NCI-H774 (cell line): Measurements from ENCODE around the gene MACROD2.
"Not testable (repeated sequence)": the region's sequence is repeated elsewhere in the genome, so short reads cannot be mapped to it uniquely, and the experiment has no call there.

Source experiments
- DNase-seq: peaks from one replicate; lab custom pipeline; 2025; lab: John Stamatoyannopoulos, UW

Gene MACROD2

GRCh38 chr20:15362849-15363248 is 1367.5 kb downstream of the MACROD2 start:
- no peak for DNase-seq

GRCh38 chr20:15364781-15365180 is 1369.5 kb downstream of the MACROD2 start:
- DNase-seq: no peak

GRCh38 chr20:15370370-15370769 is 1375.1 kb downstream of the MACROD2 start:
- DNase-seq: no peak

GRCh38 chr20:15374682-15375081 is 1379.4 kb downstream of the MACROD2 start:
- DNase-seq: no peak

- no peak for DNase-seq
Observed at GRCh38 chr20:15375836-15376235, 1380.5 kb downstream of the MACROD2 start.

- DNase-seq: not testable (repeated sequence)
Observed at GRCh38 chr20:15377603-15378002, 1382.3 kb downstream of the MACROD2 start.

- DNase-seq: no peak
Observed at GRCh38 chr20:15378151-15378550, 1382.8 kb downstream of the MACROD2 start.

GRCh38 chr20:15379681-15380296 is 1384.5 kb downstream of the MACROD2 start:
- DNase-seq: no peak

- no peak for DNase-seq
Observed at GRCh38 chr20:15380770-15381169, 1385.5 kb downstream of the MACROD2 start.

GRCh38 chr20:15387228-15387627 is 1391.9 kb downstream of the MACROD2 start:
- no peak for DNase-seq

- DNase-seq: no peak
Observed at GRCh38 chr20:15395457-15395856, 1400.1 kb downstream of the MACROD2 start.

GRCh38 chr20:15396026-15396425 is 1400.7 kb downstream of the MACROD2 start:
- DNase-seq: no peak

GRCh38 chr20:15396900-15397299 is 1401.6 kb downstream of the MACROD2 start:
- no peak for DNase-seq

- DNase-seq: no peak
Observed at GRCh38 chr20:15399781-15400180, 1404.5 kb downstream of the MACROD2 start.

- DNase-seq: no peak
Observed at GRCh38 chr20:15406072-15406471, 1410.8 kb downstream of the MACROD2 start.

GRCh38 chr20:15411781-15412180 is 1416.5 kb downstream of the MACROD2 start:
- DNase-seq: no peak

GRCh38 chr20:15415908-15416307 is 1420.6 kb downstream of the MACROD2 start:
- no peak for DNase-seq

- no peak for DNase-seq
Observed at GRCh38 chr20:15419856-15420255, 1424.5 kb downstream of the MACROD2 start.

- no peak for DNase-seq
Observed at GRCh38 chr20:15422966-15423365, 1427.7 kb downstream of the MACROD2 start.

GRCh38 chr20:15439551-15439950 is 1444.2 kb downstream of the MACROD2 start:
- DNase-seq: no peak

GRCh38 chr20:15440049-15440820 is 1444.9 kb downstream of the MACROD2 start:
- no peak for DNase-seq

- no peak for DNase-seq
Observed at GRCh38 chr20:15445056-15445840, 1449.9 kb downstream of the MACROD2 start.

- DNase-seq: no peak
Observed at GRCh38 chr20:15446373-15446772, 1451.1 kb downstream of the MACROD2 start.
